Measurements from ENCODE around the gene ZFYVE26. TPM values are rescaled to one million over a fixed set of nuclear protein-coding genes. Genes with fewer than 3 reads are reported as not detected.

Gene ZFYVE26
- total and polyA plus RNA-seq, 10 of the 15 experiments (the other 5 are each of a cell fraction or from before 2014, with no cell fraction given) = 1.00 to 25.6 (median 12.0) TPM

- no peak for TF ChIP-seq NKRF (conservative IDR thresholded peaks at IDR 0.05)
Observed at GRCh38 chr14:67817750-67818438, 1.5 kb upstream of the ZFYVE26 start (continued).

GRCh38 chr14:67815573-67816225, 691 bp downstream of the ZFYVE26 start:
- peak overlapping the region; percentile 87 for H2AFZ ChIP-seq (ENCODE audit: control insufficient read depth, low read depth, low read length)
- SMC1A ChIA-PET (ENCODE audit: uncharacterized antibody, unreplicated experiment) = interaction anchor here (0.8 to 1.4 kb wide), 3 partner anchors 10 to 22 kb away, joined by 3 to 5 read pairs (median 5); no protein-coding TSS in a partner anchor
- FAIRE-seq = peak; percentile 44
- H3K4me1 ChIP-seq (ENCODE audit: control insufficient read depth, insufficient read depth, low read length) = peaks cover 15% of the 10 kb centered on the region
- in situ Hi-C loops (cut with MboI) = no loop called here
- ATAC-seq = no peak
- H3K27me3 ChIP-seq (replicated peaks in 1 of 2; ENCODE audit: control insufficient read depth in 2 of 2, insufficient read depth in 2 of 2, low read length in 1 of 2) = no peaks in the 10 kb centered on the region
- WGBS (ENCODE audit: insufficient coverage, insufficient replicate concordance, low lambda C conversion rate, missing lambda C conversion rate) = 21% methylated on average over 14 of the region's 14 CpGs
- H3K79me2 ChIP-seq (ENCODE audit: control insufficient read depth, insufficient read depth, low read length) = peaks cover 41% of the 10 kb centered on the region
- intact Hi-C loops (cut with micrococcal nuclease; ENCODE audit: unreplicated experiment) = no loop called here
- CTCF ChIA-PET = interaction anchor here (1.9 kb wide), 1 partner anchor 111 kb away, joined by 5 read pairs; no protein-coding TSS in a partner anchor
- peak overlapping the region; percentile 99 for H3K4me3 ChIP-seq
- RAD21 ChIA-PET (ENCODE audit: unreplicated experiment) = interaction anchor here (1.0 kb wide), 1 partner anchor 69 kb away, joined by 3 read pairs; no protein-coding TSS in a partner anchor
- no peaks in the 10 kb centered on the region for H3K9me3 ChIP-seq (replicated peaks; ENCODE audit: control insufficient read depth, insufficient read depth, low read length)
- H3K36me3 ChIP-seq (ENCODE audit: control insufficient read depth in 2 of 2, insufficient read depth in 2 of 2, low read length in 1 of 2) = peaks cover 0 to 3% of the 10 kb centered on the region in 2 experiments; a peak in 1 of 4 replicates
- no peaks in the 10 kb centered on the region for H4K20me1 ChIP-seq (ENCODE audit: control insufficient read depth, insufficient read depth)
- DNase-seq (ENCODE audit: low read depth, low spot score) = no peak
- H3K27ac ChIP-seq (ENCODE audit: control insufficient read depth, insufficient read depth) = peak overlapping the region; percentile 93
- peak overlapping the region; percentile 51 for H3K4me2 ChIP-seq (ENCODE audit: control insufficient read depth, insufficient read depth)
- H3K9ac ChIP-seq (ENCODE audit: control insufficient read depth, insufficient read depth, low read length) = peak overlapping the region; percentile 81
- no TSS peak for BruUV-seq (replicated peaks)
- POLR2A ChIA-PET = interaction anchor here (0.6 to 1.2 kb wide), 2 partner anchors 65 to 1001 kb away, joined by 3 read pairs; no protein-coding TSS in a partner anchor
- TF ChIP-seq SPI1 (IDR thresholded peaks at IDR 0.05; ENCODE audit: borderline replicate concordance, insufficient read depth, low read depth, low read length) = no peak
- TF ChIP-seq YY1 (IDR thresholded peaks at IDR 0.05; ENCODE audit: low read depth, low read length) = no peak
- TF ChIP-seq WRNIP1 (IDR thresholded peaks at IDR 0.05; ENCODE audit: borderline replicate concordance, low read depth, low read length) = no peak
- TF ChIP-seq YBX1 (IDR thresholded peaks at IDR 0.05) = no peak
- TF ChIP-seq RAD21 (IDR thresholded peaks at IDR 0.05; ENCODE audit: insufficient read depth, low read depth, low read length) = no peak
- no peak for TF ChIP-seq HDAC6 (IDR thresholded peaks at IDR 0.05; ENCODE audit: unreplicated experiment)
- TF ChIP-seq STAT3 (IDR thresholded peaks at IDR 0.05; ENCODE audit: low read depth, low read length) = no peak
- TF ChIP-seq PRDM15 (CRISPR knock-in tag; IDR thresholded peaks at IDR 0.05) = no peak
- no peak for TF ChIP-seq ZBED1 (IDR thresholded peaks at IDR 0.05; ENCODE audit: borderline replicate concordance)
- TF ChIP-seq ETV6 (conservative IDR thresholded peaks at IDR 0.05 in 1 of 2, IDR thresholded peaks at IDR 0.05 in 1 of 2; ENCODE audit: borderline replicate concordance in 1 of 2, low read depth in 1 of 2) = no peak
- no peak for TF ChIP-seq SMARCA5 (IDR thresholded peaks at IDR 0.05)

Measured in GM12878 (cell line).